Measurements from ENCODE around the gene DGCR8.

DGCR8 gene

DNA sequence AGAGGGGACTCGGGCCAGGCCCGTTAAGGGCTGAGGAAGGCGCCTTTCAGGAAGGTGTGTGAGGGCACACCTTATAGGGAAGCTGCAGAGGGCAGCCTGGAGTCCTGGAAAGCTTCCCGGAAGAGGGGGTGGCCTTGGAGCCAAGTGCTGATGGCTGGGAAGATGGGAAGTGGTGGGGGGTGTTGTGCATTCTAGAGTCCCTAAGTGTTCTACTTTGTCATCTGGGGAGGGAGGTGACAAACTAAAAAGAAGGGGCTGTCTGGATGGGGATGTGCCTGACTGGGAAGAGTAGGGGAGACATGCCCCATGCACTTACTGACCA is 58.3 kb downstream of the DGCR8 start:
- no peak for ATAC-seq
- DNase-seq: no peak

DNA sequence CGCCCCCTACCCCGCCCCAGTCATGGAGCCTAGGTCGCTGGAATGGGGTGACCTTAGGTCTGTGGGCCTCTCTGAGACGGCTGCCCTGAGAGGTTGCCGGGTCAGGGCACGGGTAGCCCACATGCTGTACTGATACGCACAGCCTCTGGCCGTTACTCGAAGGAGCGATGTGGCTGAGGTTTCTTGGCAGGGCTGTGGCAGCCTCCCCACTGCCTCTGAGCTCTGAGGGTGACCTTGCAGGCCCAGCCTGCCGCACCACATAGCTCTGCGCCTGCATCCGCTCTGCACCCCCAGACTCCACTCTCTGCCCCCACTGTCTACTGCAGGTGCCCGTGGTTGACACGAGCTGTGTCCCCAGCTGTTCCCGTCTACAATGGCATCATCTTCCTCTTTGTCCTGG is 58.8 kb downstream of the DGCR8 start:
- DNase-seq: no peak

DNA sequence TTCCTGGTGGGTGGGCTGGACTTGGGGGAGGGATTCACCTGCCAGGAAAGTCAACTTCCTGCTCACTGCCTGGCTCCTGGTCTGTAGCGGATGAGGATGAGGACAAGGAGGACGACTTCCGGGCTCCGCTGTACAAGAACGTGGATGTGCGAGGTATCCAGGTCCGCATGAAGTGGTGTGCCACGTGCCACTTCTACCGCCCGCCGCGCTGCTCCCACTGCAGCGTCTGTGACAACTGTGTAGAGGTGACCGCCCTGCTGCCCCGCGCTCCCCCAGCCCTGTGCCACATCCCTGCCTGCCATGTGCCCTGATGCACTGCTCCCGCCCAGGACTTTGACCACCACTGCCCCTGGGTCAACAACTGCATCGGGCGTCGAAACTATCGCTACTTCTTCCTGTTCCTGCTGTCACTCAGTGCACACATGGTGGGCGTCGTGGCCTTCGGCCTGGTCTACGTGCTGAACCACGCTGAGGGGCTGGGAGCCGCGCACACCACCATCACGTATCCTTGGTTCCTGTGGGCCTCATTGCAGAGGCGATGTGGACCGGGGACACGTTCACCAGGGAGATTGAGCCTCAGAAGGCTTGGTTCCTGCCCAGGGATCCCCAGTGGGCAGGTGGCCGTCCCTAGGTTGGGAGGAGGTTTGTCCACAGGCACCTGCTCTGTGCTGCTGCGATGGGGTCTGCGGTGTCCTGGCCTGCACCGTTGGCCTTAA is 59.5 kb downstream of the DGCR8 start:
- ATAC-seq (no peak), DNase-seq (no peak)

More for the DNA sequence above, 58.8 kb downstream of the DGCR8 start:
- no peak for ATAC-seq

DNA sequence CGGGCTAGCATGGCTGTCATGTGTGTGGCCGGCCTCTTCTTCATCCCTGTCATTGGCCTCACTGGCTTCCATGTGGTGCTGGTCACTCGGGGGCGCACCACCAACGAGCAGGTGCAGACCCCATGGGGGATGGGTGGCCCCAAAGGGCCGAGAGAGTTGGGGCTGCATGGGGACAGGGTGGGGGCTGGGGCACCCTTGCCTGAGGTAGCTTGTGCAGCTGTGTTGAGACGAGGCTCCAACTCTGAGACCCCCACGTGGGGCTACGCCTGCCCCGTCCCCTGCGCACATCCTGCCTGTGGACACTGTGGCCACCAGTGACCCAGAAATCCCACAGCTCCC is 60.0 kb downstream of the DGCR8 start:
- DNase-seq (no peak), ATAC-seq (no peak)

DNA sequence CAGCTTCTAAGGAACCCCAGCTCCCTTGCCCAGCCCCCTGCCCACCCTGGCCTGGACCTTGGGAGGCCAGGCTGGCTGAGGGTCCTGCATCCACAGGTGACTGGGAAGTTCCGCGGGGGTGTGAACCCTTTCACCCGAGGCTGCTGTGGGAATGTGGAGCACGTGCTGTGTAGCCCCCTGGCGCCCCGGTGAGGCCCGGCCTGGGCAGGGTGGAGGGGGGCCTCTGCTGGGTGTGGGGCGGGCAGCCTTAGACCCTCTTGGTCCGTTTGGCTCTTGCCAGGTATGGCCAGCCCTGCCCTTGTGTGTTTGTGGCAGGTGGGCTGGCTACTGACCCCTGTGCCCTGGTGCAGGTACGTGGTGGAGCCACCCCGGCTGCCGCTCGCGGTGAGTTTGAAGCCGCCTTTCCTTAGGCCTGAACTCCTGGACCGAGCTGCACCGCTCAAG is 60.5 kb downstream of the DGCR8 start:
- DNase-seq (no peak), ATAC-seq (no peak)

DNA sequence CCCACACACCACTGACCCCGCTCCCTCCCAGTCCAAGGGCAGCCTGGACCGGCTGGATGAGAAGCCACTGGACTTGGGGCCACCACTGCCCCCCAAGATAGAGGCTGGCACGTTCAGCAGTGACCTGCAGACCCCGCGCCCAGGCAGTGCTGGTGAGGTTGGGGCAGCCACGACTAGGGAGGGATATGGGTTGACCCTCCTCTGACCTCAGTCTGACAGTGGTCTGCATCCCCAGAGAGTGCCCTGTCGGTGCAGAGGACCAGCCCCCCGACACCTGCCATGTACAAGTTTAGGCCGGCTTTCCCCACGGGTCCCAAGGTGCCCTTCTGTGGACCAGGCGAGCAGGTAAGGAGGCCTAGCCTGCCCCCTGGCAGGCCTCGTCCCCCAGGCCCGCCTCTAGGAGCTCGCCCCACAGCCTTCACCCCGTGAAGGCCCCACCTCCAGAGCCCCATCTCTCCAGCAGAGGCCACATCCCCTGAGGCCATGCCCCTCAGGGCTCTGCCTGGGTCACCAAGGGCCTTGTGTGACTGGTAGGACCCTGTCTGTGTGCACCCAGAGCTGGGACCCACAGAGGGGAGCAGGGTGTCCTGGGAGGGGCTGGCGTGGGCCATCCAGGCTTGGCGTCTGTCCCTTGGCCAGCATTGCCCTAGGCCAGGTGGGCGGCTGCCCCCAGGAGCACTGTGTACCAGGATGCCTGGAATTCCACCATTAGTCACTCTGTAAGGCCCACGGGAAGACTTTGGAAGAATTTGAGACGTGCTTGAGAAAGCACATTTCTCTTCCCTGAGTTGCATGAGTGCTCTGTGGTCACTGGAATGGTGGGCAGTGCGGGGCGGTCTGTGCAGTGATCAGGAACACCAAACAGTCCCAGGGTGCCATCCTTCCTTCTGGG is 61.4 kb downstream of the DGCR8 start:
- no peak for ATAC-seq
- DNase-seq: no peak

DNA sequence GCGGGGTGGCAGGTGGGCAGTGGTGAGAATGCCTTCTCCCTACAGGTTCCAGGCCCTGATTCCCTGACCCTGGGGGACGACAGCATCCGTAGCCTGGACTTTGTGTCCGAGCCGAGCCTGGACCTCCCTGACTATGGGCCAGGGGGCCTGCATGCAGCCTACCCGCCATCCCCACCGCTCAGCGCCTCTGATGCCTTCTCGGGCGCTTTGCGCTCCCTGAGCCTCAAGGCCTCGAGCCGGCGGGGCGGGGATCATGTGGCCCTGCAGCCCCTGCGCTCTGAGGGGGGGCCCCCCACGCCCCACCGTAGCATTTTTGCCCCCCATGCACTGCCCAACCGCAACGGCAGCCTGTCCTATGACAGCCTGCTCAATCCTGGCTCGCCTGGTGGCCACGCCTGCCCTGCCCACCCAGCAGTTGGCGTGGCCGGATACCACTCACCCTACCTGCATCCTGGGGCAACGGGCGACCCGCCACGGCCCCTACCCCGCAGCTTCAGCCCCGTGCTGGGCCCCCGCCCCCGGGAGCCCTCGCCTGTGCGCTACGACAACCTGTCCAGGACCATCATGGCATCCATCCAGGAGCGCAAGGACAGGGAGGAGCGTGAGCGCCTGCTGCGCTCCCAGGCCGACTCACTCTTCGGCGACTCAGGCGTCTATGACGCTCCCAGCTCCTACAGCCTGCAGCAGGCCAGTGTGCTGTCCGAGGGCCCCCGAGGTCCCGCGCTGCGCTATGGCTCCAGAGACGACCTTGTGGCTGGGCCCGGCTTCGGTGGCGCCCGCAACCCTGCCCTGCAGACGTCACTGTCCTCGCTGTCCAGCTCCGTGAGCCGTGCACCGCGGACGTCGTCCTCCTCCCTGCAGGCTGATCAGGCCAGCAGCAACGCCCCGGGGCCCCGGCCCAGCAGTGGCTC is 62.9 kb downstream of the DGCR8 start:
- ATAC-seq (no peak), DNase-seq (no peak)

DNA sequence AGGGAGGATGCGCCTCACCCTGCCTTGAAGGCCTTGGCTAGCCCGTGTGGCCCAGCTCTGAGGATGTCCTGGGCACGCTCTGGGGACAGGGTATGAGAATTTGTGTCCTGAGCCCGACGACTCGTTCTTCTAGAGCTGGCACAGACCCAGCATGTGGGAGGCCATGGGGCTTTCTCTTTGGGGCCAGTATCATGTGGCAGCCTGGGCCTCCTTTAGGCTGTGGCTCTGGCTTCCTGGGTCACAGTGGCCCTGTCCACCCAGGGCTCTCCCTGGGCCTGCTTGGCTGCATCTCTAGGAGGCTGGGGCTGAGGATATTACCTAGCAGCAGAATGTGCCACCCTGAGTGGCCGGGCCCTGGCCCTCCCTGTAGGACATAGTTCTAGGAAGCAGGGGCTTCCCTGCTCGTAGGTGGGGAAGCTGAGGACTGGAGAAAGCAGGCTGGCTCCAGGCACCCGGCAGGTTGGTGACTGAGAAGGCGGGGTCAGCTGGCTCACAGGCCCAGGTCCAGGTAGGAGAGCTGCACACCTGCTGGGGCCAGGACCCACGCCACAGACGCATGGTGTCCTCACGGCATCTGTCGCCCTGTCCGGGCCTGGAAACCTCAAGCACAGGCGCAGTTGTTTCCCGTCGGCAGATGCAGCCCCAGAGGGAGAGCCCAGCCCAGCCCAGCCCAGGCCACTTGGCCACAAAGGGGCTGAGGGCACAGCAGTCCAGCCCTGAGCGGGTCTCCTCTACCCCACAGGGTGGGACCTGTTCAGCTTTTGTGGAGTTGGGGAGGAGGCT is 64.0 kb downstream of the DGCR8 start:
- ATAC-seq: no peak

DNA sequence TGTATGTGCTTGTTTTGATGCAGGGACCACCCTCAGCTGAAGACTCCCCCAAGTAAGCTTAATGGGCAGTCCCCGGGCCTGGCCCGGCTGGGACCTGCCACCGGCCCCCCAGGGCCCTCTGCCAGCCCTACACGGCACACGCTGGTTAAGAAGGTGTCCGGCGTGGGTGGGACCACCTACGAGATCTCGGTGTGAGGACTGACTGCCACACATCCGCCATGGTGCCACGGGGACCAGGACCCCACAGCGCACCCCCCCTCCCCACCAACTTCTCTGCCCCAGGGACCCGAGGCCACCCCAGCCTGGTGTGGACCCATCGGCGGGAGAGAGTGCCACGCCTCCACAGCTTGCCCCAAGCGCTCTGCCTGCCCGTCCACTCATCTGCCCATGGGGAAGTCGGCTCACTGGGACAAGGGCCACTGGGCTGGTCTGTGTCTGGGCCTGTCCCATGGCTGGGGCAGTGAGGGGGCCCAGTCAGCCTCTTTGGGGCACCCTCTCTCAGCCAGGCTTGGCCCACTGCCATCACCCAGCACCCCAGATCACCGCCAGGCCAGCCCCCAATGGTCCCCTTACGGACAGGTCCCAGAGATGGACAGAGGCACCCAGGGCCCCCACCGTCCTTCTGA is 65.3 kb downstream of the DGCR8 start:
- DNase-seq (no peak), ATAC-seq (no peak)

More for the DNA sequence above, 64.0 kb downstream of the DGCR8 start:
- no peak for DNase-seq

DNA sequence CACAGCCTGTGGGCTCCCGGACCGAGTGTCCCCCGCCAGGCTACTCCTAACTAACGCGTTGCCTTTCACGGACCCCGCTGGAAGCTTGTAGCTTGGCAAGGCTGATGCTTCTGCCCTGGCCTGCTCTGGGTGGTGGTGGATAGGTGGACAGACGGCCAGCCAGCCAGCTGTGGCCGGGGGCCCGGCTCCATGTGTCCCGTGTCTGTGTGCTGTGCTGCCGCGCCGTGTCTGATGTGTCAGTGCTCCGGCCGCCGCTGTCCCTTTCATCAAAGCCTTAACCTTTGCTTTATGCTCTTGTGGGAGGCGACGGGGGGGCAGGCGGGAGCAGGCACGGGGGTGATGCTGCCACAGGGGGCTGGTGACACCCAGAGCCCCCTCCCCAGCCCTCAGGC is 65.8 kb downstream of the DGCR8 start:
- no peak for DNase-seq
- ATAC-seq: no peak

DNA sequence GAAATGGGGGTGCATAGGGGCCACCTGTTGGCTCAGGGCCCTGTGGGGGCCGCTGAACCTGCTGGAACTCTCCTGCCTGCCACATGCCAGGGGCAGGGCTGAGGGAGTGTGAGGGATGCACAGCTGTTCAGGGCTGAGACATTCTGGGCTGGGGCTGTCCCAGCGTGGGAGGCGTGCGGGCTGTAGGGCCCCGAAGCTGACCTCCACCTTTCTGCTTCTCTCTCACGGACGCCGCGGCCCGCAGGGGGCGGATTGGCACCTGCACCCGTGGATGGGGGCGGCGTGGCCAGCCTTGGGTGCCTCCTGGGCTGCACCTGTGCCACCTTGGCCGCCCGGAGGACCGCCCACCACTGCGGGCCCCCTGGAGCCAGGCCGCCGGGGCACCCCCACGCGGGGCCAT is 66.7 kb downstream of the DGCR8 start:
- DNase-seq (no peak), ATAC-seq (peak; percentile 15)

DNA sequence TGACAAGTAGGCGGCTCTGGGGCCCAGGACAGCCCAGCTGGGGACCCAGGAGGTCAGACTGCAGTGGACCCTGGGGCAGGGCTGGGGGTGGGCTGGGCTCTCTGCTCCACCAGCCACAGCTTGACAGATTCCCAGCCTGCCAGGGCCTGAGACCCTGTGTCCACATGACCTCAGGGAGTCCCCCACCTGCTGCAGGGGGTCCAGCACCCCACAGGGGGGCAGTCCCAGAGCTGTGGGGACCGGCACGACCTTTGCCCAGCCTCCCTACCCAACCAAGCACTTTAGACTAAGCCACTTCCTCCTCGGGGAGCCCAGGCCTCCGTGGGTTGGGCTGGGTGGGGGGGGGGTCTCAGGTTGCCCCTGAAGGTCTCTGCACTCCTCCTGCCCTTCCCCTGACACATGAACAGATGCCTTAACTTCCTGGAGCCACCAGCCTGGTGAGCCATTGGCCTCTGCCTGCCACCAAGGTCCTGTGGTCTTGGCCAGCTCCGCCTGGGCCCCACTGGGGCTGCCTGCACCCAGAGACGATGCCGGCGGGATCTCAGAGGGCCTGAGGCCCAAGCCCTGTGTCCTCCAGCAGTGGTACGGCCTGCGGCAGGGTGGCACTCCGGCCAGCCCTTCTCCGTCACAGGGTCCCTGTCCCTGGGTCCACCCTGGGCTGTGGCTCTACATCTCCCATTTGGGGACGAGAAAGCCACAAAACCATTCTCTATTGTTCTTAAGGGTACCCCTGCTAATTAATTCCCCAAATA is 67.4 kb downstream of the DGCR8 start:
- no peak for ATAC-seq
- no peak for DNase-seq

DNA sequence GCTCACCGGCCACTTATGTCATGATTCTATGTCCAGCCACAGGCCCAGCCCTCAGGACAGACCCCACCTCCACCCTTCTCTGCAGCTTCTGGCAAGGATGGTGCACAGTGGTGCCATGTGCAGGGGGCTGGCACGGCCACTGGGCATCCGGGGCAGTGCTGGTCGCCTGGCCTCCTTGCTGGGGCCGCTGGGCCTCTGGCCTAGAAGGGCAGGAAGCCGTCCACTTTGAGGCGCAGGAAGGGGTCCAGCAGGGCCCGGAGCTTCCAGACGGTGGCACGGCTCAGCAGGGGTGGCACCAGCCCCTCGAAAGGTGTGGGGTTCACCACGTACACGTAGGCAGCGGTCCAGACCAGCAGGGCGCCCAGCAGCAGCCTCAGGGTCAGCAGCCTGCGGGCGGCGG is 68.4 kb downstream of the DGCR8 start:
- no peak for DNase-seq
- no peak for ATAC-seq

DNA sequence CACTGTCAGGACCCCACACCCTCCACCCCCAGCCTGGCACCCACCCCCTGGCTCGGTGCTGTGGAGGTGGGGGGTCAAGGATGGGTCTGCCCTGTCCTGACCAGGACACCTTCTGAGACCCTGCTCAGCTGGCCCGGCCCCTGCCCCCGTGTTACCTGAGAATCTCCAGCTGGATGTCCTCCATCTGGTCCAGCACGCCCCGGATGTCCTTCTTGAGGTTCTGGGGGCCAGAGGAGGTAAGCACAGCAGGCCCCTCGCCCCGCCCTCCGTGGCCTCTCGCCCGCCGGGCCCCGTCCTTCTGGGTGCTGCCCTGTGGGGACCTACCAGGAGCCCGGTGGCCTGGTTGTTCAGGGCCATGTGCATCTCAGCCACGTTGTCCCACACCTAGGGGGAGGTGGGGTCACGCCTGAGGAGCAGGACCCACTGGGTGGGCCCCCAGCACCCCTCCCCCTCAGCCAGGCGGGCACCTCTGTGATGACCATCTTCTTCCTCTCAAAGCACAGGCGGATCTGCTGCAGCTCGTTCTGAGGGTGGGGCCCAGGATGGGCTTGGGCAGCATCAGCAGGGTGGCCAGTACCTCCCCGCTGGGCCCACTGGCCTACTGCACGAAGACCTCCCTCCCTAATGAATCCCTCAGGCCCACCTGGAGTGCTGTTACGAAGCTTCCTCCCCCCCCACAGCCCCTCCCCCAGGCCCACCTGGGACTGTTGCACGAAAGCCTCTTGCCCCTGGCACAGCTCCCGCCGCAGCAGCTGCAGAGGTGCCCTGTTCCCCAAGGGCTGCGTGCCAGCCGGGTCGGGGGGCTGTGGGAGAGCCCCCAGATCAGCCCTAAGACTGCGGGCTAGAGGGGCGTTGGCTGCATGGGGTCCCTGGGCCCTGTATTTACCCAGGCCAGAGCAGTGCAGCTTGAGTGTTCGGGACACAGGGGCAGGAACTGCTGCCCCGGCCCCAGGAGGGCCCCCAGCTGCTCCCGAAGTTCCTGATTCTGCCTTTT is 69.5 kb downstream of the DGCR8 start:
- DNase-seq: no peak
- no peak for ATAC-seq

DNA sequence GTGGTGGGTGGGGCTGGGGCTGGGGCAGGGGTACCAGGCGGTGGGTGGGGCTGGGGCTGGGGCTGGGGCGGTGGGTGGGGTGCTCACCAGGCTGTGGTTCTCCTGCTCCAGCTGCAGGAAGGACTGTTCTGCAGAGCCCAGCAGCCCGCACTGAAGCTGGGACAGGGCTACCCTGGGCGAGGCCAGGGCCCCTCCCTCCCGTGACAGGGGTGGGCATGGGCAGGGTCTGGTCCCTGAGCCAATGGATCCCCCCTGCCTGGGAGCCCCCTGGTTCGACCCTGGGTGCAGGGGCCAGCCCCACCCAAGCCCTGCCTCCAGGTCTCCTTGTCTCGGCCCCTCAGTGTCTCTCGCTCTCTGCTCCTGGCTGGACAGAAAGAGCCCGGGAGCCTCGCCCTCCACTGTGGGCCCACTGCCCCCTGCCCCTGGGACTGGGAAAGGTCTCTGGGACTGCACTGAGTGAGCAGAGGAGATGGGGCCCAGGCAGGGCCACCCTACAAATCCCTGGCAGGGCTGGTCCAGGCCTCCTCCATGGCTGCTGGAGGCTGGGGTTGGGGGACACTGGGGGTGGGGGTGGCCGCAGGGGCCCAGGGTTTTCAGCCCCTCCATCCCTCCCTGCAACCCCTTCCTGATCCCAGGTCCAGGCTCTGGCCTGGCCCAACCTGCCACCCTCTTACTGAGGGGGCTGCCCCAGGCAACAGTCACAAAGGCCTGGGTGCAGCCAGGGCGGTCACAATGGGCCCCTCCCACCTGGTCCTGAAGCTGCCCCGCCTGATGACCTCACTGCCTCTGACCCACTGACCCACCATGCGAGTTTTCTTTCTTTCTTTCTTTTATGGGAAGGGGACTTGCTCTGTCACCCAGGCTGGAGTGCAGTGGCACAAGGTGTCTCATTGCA is 70.6 kb downstream of the DGCR8 start, which contains the start of gene CCDC188:
CCDC188 (minus strand) TSS at position 675 of the 895 bp plus-strand sequence; CDS start at position 606, 69 bp downstream.
- DNase-seq (no peak), ATAC-seq (no peak)

DNA sequence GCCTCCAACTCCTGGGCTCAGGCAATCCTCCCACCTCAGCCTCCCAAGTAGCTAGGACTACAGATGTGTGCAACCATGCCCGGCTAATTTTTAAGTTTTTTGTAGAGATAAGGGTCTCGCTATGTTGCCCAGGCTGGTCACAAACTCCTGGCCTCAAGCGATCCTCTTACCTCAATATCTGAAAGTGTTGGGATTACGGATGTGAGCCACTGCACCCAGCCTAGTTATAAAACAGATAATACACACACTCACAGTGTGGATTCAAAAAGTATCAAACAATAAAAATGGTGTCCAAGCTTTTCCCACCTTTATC is 71.2 kb downstream of the DGCR8 start:
- ATAC-seq (no peak), DNase-seq (no peak)

DNA sequence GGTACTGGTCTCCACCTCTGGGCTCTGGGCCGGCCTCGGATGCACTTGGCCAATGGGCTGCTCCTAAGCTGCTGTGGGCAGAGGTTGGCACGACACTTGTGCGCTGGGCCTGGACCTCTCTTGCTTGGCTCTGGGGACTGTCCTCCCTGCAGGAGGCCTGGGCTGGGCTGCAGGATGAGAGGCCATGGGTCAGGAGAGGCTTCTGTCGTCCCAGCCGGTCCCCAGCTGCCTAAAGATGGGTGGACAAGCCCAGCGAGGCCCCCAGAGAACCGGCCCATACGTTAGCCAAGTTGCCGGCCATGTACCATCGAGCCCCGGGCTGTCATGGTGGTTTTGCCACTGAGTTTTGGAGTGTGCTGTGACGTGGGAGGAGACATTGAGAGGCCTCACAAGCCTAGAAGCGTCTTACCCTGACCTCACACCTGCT is 72.4 kb downstream of the DGCR8 start:
- ATAC-seq (no peak), DNase-seq (no peak)

DNA sequence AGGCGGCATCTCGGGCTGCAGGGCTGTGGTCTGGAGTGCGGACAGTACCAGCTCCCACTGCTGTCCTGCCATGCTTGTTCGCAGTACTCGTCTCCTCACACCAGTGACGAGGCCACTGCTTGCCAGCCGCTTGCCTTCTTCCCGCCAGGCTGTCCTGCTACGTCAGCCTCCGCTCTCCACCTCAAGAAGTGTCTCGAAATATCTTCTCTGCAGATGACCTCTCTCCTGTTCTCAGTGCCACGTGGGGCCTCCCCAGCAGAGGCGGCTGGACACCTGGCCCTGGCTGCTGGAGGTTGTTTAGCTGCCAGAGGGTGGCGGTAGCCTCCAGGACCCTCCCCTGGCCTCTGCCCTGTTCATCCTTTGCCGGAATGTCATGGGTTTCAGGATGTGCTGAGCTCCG is 73.9 kb downstream of the DGCR8 start:
- DNase-seq (no peak), ATAC-seq (no peak)
